K562 (cell line): ENCODE results near the gene DNAH9. TPM values are rescaled to one million over a fixed set of nuclear protein-coding genes. Genes with fewer than 3 reads are reported as not detected.

Experiments
- AFF1 ChIP-seq, 2 experiments: fragments of 450-650 bp; IDR thresholded peaks; 2 replicates each; pipeline ENCODE4 v1.6.1; 2018; ENCODE audit warnings: mild to moderate bottlenecking in 2 of 2, low read depth in 1 of 2; ENCODE audit not compliant: partially characterized antibody in 2 of 2
- EWSR1 ChIP-seq: fragments of 450-650 bp; IDR thresholded peaks from 2 replicates; pipeline ENCODE4 v1.6.1; 2018; ENCODE audit warnings: borderline replicate concordance, mild to moderate bottlenecking, low read depth, moderate library complexity; ENCODE audit not compliant: partially characterized antibody
- ZC3H11A ChIP-seq: IDR thresholded peaks from 2 replicates; pipeline ENCODE4 v1.6.1; 2012; ENCODE audit warnings: low read depth, low read length, improper control_type of control experiment
- ZSCAN32 ChIP-seq: fragments of 450-650 bp; formaldehyde crosslinking; IDR thresholded peaks from 2 replicates; pipeline ENCODE4 v1.4.0; 2020; ENCODE audit warnings: mild to moderate bottlenecking, moderate library complexity
- polyA plus RNA-seq, 8 experiments: library from polyadenylated mRNA; depleted of rRNA in 4 of 8; stranded (reverse) in 5 of 8; unstranded in 3 of 8; fragments of >200 nt; fragmentation: Nextera tagmentation in 2 of 8; fragmentation: Illumina TruSeq in 1 of 8; extraction: Ambion mirVana in 2 of 8; extraction: Trizol in 1 of 8; gene quantifications; 2 replicates each; pipeline versions ENCODE4 v1.2.1 to v1.2.3, GENCODE V29; 2011 to 2014; ENCODE audit warnings: inconsistent platforms in 1 of 8, missing spikeins in 1 of 8
- total RNA-seq, 7 experiments: library from RNA; depleted of rRNA in 6 of 7; stranded (reverse); fragments of >200 nt in 6 of 7; fragmentation: Illumina TruSeq in 2 of 7; extraction: Trizol in 2 of 7; gene quantifications; 2 replicates each; pipeline versions ENCODE4 v1.2.1 to v1.2.3, GENCODE V29; 2011 to 2021; ENCODE audit warnings: low replicate concordance in 1 of 7
- TF ChIP-seq, protein P1 (sequence below), 2 experiments: fragments of 450-650 bp; formaldehyde crosslinking in 1 of 2; IDR thresholded peaks; 2 replicates each; pipeline versions ENCODE4 v1.4.0 to v1.6.1; 2014 to 2020; ENCODE audit warnings: mild to moderate bottlenecking in 2 of 2, borderline replicate concordance in 1 of 2, low read depth in 1 of 2
- TF ChIP-seq, protein P2 (sequence below), 2 experiments: fragments of 450-650 bp in 1 of 2; IDR thresholded peaks; 2 replicates each; pipeline ENCODE4 v1.6.1; 2011 to 2017; ENCODE audit warnings: low read depth in 2 of 2, antibody characterized with exemption in 1 of 2, borderline replicate concordance in 1 of 2, low read length in 1 of 2, mild to moderate bottlenecking in 1 of 2, mixed read lengths in 1 of 2; ENCODE audit not compliant: control insufficient read depth in 1 of 2

DNAH9 gene
- total and polyA plus RNA-seq, 9 of the 15 experiments (the other 6 are each of a cell fraction or from before 2014, with no cell fraction given): not detected

GRCh38 chr17:11561702-11562101 is 36.6 kb upstream of the DNAH9 start (continued):
- TF ChIP-seq AFF1 (IDR thresholded peaks at IDR 0.05; ENCODE audit: low read depth in 1 of 2, partially characterized antibody in 2 of 2): no peak
- no peak for TF ChIP-seq ZSCAN32 (CRISPR knock-in tag)
- TF ChIP-seq, protein P1, sequence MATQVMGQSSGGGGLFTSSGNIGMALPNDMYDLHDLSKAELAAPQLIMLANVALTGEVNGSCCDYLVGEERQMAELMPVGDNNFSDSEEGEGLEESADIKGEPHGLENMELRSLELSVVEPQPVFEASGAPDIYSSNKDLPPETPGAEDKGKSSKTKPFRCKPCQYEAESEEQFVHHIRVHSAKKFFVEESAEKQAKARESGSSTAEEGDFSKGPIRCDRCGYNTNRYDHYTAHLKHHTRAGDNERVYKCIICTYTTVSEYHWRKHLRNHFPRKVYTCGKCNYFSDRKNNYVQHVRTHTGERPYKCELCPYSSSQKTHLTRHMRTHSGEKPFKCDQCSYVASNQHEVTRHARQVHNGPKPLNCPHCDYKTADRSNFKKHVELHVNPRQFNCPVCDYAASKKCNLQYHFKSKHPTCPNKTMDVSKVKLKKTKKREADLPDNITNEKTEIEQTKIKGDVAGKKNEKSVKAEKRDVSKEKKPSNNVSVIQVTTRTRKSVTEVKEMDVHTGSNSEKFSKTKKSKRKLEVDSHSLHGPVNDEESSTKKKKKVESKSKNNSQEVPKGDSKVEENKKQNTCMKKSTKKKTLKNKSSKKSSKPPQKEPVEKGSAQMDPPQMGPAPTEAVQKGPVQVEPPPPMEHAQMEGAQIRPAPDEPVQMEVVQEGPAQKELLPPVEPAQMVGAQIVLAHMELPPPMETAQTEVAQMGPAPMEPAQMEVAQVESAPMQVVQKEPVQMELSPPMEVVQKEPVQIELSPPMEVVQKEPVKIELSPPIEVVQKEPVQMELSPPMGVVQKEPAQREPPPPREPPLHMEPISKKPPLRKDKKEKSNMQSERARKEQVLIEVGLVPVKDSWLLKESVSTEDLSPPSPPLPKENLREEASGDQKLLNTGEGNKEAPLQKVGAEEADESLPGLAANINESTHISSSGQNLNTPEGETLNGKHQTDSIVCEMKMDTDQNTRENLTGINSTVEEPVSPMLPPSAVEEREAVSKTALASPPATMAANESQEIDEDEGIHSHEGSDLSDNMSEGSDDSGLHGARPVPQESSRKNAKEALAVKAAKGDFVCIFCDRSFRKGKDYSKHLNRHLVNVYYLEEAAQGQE (IDR thresholded peaks at IDR 0.05; ENCODE audit: borderline replicate concordance): no peak
- TF ChIP-seq, protein P1 (CRISPR knock-in tag; IDR thresholded peaks at IDR 0.05; ENCODE audit: low read depth): no peak
- no peak for TF ChIP-seq EWSR1
- TF ChIP-seq, protein P2, sequence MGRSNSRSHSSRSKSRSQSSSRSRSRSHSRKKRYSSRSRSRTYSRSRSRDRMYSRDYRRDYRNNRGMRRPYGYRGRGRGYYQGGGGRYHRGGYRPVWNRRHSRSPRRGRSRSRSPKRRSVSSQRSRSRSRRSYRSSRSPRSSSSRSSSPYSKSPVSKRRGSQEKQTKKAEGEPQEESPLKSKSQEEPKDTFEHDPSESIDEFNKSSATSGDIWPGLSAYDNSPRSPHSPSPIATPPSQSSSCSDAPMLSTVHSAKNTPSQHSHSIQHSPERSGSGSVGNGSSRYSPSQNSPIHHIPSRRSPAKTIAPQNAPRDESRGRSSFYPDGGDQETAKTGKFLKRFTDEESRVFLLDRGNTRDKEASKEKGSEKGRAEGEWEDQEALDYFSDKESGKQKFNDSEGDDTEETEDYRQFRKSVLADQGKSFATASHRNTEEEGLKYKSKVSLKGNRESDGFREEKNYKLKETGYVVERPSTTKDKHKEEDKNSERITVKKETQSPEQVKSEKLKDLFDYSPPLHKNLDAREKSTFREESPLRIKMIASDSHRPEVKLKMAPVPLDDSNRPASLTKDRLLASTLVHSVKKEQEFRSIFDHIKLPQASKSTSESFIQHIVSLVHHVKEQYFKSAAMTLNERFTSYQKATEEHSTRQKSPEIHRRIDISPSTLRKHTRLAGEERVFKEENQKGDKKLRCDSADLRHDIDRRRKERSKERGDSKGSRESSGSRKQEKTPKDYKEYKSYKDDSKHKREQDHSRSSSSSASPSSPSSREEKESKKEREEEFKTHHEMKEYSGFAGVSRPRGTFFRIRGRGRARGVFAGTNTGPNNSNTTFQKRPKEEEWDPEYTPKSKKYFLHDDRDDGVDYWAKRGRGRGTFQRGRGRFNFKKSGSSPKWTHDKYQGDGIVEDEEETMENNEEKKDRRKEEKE (IDR thresholded peaks at IDR 0.05; ENCODE audit: borderline replicate concordance in 1 of 2, control insufficient read depth in 1 of 2, low read depth in 2 of 2, low read length in 1 of 2): no peak
- no peak for TF ChIP-seq ZC3H11A
